ENCODE data around the gene DGKK.
"Not testable (repeated sequence)": the region's sequence is repeated elsewhere in the genome, so short reads cannot be mapped to it uniquely, and the experiment has no call there.

DGKK gene

DNA sequence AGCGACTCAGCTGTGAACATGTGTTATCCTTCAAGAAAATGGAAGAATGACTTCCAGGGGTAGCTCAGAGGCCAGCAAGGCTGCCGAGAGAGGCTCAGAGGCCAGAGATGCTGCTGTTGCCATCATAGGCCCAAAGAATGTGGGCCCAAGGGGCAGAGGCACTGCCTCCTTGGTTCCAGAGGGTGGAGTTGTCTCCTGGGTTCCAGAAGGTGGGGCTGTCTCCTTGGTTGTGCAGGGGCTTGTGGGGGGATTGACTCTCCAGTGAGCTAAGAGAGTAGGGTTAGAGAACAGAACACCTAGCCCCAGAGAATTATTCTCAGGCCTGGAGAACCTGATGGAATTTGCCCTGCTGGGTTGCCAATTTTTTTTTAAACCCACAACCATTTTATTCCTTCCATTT lies 62.6 kb downstream of the DGKK start:
- DNase-seq, result no peak

DNA sequence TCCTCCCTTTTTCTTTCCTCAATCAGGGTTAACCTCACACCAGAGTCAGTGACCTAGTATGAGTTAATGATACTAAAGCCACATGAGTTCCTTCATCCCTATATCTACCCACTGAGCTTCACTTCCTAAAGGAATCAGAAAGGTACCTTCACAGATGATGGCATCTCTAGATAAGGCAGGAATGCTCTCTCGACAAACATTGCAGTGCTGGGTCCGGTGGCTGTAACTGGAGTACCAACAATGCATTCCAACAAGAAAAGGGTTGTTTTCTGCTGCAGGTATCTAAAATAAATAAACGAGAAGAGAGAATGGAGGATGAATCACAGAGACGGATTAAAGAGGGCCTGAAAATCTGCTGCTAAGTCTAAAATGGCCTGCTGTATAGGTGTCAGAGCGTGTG lies 66.7 kb downstream of the DGKK start:
- no peak for DNase-seq

DNA sequence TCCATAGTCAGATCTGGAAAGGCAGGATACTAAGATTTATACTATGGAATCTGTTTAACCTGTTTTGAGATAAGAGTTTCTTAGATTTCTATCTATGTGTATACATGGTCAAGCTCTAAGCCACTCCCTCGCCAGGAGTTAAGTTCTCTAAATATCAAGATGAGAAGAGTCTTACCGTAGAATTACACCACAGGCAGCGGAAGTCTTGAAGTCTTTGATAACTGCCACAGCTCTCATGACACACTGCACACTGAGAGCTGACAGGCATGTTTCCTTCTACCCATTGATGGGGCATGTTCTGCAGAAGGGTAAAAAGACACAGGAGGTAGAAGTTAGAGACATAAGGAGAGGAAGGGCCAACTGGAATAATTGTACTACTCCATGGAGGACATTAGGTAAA lies 67.7 kb downstream of the DGKK start:
- DNase-seq, result peak in 1 of 5 experiments; percentile 1

DNA sequence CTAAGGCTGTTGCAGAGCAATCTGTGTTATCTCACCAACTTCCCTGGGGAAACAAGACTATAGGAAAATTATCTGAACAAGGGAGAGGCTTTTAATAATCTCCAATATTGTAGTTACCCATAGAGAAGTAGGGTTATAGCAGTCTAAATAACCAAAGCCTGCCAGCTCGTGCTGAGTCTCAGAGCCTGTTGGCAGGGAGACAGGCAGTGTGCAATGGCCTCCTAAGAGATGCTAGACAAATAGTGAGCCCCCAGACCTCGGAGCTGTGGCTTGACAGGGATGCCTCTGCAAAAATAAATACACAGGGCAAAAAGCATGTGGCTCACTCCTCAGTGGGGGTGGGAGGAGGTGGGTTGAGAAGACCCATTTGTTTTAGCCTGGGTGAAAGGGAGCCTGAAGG lies 76.7 kb downstream of the DGKK start:
- DNase-seq, result no peak

DNA sequence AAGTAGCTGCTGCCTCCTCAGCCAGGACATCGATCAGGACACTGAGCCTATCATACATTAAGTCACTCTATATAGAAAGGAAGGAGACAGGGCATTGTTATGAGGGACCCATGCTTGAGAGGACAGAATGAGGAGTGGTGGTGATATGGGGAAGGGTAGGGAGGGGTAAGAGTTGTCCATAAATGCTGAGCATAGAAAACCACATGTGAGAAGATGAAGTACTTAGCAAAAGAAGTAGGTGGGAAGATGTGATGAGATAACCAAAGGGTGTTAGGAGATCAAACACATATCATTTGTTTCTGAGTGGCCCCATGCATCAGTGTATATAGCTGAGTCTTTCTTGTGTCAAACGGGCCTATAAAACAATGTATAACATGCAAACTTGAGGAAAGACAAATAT lies 84.1 kb downstream of the DGKK start:
- no peak for DNase-seq

DNA sequence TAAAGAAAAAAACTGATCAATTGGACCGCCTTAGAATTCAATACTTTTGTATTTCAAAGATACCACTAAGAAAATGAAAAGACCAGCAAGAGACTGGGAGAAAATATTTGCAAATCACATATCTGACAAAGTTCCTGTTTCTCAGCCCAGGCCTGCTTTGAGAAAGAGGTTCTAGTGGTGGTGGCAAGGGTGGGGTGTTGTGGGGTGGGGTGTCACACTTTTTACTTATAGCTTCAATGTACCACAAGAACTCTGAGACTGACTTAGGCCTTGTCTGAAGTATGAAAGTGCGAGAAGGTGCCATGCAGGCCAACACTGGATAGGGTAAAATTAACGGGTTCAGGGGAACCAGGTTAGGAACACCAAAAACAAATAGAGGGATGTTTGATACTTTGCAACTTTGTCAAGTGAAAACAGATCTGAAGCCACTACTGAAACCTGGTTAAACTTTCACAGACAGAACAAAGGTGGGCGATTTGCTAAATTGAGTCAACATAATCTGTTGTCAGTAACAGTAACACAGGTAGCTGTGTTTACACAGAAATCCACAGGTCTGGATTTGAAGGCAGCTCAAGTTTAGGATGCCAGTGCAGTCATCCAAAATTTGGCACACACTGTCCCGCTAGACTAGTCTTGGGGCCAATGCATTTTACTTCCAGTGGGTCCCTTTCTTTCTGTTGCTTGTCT lies 88.8 kb downstream of the DGKK start:
- no peak for DNase-seq

DNA sequence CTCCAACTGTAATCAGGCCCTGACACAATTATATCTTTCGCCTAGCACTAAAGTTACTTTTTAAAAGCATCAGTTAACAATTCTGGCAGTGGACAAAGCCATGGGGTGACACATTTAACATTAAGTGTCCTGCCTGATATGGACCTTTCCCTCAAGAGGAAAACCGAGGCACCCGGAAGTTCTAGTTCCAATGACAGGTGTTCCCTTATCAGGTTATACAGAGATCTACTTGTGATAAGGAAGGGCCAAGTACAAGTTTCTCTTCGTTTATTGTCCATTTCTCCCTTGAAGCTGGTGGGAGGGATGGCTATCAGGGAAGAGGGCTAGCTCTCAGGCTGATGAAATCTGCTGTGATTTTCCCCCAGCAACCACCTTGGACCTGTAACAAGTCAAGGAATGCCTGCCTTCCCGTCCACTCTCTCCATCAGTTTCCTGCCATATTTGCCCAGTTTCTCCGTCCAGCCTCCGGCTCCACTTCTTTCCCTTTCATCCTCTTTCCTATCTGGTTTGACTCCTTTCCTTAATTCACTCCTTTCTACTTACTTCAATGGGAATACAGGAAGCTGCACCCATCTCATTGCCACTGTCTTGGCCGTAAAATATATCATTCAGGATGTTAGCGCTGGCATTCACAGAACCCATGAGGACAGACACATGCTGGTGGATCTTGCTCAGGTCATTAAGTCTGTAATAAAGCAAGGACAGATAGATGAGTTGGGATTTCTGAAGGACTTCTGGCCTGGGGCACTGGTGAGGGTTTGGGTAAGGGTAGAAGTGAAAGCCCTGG lies 95.0 kb downstream of the DGKK start:
- DNase-seq, result no peak

DNA sequence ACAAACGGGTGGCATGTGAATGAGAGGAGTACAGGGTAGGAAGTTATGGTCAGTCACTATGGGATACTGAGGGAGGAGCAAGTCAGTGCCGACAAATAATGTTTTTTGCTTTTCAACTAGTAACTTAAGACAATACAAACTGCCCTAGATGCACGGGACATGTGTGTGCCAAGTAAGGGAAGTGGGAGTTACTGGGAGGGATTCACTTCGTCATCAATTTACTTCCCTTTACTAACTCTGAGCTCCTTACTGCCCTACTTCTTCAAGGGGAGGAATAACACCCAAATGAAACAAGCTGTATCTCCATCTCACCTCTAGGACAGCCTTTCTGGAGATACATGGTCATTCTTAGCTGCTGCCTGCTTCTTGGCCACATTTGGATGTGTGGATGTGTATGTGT lies 97.7 kb downstream of the DGKK start:
- no peak for DNase-seq

DNA sequence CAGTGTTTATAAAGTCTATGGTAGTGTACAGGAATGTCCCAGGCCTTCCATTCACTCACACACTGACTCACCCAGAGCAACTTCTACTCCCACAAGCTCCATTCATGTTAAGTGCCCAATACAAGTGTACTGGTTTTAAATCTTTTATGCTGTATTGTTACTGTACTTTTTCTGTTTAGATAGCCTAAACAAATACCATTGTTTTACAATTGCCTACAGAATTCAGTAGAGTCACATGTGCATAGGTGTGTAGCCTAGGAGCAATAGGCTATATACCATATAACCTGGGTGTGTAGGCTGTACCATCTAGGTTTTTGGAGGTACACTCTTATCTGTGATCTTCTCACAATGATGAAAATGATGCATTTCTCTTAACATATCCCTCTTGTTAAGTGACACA lies 126.7 kb downstream of the DGKK start:
- DNase-seq, result no peak

DNA sequence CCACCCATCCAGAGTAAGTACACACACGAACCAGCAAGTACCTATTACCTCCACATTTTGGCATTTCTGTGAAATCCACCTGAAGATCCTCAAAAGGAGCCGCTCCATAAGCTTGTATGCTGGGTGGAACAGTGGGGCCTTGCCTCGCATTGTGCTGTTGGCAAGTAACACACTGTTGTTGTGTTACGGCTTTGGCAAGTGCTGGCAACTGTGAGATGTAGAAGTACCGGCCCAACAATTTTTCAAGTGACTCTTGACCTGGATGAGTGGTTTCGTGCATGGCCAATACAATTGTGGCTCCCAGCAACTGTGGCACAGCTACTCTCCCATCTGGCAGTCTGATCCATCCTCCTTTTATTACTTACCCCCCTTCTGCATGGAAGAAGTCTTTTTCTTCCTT lies 137.3 kb downstream of the DGKK start:
- DNase-seq, result no peak

DNA sequence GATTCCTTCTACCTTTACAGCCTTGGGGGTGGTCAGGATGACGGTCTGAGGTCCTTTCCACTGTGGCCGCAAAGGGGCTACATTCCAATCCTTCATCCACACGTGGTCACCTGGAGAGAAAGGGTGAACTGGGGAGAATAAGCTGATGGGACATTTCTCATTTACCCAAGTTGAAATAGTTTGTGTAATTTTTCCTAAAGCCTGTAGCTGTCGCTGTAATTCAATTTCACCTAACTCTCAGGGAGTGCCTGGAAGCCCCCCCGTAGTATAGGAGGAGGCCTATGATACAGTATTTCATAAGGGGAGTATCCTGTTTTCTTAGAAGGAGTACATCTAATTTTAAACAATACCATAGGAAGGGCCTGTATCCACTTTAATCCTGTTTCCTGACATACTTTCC lies 138.0 kb downstream of the DGKK start:
- DNase-seq, result not testable (repeated sequence)

DNA sequence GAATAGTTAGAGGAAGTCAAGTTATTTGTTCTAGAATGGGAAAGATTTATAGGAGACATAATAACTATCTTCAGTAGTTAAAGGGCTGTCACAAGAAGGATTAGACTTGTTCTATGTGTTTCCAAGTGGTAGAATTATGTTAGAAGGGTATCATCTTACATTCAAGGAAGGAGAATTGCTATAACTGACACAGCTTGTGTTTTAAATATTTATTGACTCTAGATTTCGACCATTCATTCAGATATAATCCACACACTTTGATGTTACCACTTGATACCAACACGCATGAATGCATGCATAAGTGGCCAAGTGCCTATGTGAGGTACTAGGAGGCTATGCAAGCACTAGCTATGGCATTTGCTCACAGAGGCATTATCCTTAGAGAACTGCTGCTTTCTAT lies 143.4 kb downstream of the DGKK start:
- no peak for DNase-seq
